HG03095 (cell line): Measurements from ENCODE around the gene CPLANE2.
"Not testable (repeated sequence)": the region's sequence is repeated elsewhere in the genome, so short reads cannot be mapped to it uniquely, and the experiment has no call there.

Experiments used
- ATAC-seq: cut with Tn5 transposase; IDR thresholded peaks from one replicate; pipeline ENCODE4 v1.9.1; 2021; ENCODE audit warnings: moderate library complexity; ENCODE audit not compliant: unreplicated experiment

CPLANE2 gene

GRCh38 chr1:16249596-16250241, 12.7 kb upstream of the CPLANE2 start:
- no peak for ATAC-seq

GRCh38 chr1:16248603-16249516, 11.9 kb upstream of the CPLANE2 start:
- no peak for ATAC-seq

GRCh38 chr1:16248007-16248436, 11.0 kb upstream of the CPLANE2 start:
- ATAC-seq, result no peak

DNA sequence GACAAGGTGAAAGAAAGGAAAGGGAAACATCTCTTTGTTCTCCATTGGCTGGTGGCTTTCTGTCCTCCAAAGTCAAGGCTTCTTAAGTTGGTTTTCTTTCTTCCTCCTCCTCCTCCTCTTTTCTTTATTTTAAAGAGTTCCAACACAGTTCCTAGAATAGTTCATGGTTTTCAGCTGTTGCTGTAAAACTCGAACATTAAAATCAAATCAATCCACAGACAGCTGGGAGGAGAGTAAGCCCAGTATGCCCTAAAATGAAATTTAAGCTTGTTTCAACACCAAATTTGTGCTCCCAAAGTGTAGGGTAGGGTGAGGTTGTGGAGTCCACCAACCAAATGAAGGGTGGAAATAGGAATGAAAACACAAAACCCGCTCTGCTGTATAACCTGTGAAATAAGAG, 10.5 kb upstream of the CPLANE2 start:
- no peak for ATAC-seq

- ATAC-seq, result no peak
These were observed 10.0 kb upstream of the CPLANE2 start for GRCh38 chr1:16246961-16247360.

DNA sequence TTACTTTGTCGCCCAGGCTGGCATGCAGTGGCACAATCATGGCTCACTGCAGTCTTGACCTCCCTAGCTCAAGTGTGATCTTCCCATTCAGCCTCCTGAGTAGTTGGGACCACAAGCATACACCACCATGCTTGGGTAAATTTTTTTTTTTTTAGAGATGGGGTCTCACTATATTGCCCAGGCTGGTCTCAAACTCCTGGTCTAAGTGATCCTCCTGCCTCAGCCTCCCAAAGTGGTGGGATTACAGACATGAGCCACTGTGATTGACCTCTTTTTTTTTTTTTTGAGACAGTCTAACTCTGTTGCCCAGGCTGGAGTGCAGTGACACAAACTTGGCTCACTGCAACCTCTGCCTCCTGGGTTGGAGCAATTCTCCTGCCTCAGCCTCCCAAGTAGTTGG, 9.3 kb upstream of the CPLANE2 start:
- ATAC-seq, result not testable (repeated sequence)

DNA sequence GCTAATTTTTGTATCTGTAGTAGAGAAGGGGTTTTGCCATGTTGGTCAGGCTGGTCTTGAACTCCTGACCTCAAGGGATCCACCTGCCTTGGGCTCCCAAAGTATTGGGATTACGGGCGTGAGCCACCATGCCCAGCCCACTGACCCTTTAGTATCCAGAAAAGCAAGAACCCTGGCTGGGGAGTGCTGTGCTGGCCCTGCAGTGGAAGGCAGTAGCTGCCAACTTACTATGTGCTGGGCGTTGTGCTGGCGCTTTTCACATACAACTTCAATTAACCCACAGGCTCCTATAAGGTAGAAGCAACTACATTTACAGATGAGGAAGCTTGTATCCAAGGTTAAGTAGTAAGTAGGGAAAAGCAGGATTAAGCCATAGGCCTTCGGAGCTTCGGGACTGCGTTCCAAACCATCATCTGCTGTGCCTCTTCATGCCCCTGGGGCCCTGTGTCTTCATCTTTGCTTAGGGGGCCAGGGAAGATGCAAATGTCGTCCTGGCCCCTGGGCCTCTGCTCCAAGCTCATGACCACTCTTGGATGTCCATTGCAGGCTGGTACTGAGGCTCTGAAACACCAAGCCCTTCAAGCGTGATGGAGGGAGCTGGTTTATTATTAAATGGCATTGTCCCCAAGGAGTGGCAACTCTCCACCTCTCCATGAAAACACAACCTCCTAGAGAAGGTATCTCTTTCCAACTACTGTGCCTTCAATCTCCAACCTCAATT, 8.7 kb upstream of the CPLANE2 start:
- ATAC-seq, result no peak

DNA sequence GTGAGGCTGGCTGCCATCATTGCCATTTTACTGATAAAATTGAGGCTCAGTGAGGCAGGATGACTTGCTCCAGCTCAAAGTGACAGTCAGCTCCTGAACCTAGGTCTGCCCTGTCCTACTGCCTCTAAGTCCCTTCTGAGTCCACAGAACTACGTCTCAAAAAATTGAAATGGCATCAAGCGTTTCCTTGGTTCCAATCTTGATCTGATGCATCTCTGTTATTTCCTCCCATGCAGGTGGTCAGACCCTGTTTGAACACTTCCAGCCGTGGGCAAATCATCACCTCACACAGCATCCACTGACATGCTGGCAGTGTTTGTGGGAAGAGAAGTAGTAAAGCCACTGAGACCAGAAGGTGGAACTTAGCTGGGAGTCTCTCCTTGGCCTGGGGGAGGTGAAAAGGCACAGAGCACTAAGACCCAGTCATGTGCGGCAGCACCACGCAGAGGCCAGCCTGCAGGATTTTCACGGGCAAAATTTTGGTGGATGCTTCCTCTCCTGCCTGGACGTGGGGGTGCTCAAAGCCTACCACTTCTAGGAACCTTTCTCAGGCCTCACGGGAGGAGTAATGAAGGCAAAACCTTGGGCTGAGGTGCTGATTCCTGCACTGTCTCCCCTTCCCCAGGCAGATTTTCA, 7.8 kb upstream of the CPLANE2 start:
- ATAC-seq, result no peak

DNA sequence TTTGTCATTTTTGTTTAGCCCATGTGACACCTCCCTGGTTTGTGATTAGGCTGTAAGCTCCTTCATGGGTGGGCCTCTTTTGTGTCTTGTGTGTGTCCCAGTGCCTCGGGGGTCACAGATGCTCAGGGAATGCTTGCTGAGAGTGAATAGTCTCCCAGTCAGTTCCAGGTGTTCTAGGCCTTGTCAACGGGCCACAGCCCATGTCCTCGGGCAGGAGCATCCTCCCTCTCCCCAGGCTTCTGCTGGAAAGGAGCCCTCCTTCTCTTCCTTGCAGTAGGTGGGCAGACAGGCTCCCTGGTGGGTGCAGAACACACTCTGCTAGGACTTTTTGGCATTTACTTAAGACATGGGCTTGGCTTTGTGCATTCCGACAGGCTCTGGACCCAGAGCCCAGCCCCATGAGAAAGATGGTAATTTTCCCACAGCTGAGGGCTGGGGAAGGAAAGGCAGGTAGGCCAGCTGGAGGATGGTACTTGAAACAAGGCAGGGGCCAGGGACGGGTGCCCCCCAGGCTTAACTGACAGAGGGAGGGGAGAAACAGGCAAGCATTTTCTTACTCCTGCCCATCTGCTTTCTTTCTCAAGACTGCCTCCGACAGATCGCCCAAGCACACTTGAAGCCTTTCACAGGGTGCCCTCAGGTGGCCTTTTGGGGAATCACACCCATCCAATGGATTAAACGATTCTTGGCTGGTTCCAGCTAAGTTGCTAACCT, 7.1 kb upstream of the CPLANE2 start:
- no peak for ATAC-seq

DNA sequence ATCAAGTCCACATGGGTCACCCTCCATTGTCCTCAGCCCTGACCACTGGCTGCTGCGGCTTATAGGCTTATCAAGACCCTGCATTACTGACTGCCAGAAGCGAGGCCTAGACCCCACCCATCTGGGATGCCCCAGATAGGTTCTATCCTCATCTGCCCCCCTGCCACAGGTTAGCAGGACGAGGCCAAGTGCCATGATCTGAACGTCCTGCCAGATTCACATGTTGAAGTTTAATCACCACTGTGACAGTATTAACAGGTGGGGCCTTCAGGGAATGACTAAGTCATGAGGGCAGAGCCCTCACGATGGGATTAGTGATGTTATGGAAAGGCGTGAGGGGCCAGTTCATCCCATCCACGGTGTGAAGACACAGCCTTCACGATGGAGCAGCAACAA, 6.2 kb upstream of the CPLANE2 start:
- no peak for ATAC-seq

DNA sequence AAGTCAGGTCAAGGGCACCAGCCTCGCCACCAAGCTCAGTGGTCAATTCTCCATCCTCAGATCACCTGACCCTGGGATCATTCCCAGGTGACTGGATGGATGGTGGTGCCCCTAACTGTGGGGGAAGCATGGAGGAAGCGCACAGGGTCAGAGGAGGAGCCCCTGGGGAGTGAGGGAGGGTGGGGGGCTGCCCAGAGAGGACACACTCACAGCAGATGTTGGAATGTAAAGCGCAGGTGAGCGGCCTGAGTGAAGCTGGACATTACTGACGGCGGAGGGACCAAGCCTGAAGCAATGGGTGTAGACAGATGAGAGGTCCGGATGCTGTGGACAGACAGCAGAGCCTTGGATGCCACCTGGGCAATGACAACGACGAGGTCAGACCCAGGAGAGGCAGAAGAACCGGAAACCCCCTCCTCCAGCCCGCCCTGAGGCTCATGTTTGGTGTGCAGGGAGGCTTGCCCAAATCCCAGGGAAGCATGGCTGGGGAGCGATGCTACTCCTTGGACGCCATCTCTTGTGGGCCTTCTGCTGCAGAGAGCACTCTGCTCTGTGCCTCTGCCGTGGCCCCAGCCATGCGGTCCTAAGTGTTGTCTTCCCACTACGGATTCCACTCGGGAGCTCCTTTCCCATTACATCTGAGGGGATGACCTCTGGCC, 5.7 kb upstream of the CPLANE2 start:
- no peak for ATAC-seq

GRCh38 chr1:16241221-16241708, 4.3 kb upstream of the CPLANE2 start:
- no peak for ATAC-seq

GRCh38 chr1:16239972-16240491, 3.0 kb upstream of the CPLANE2 start:
- ATAC-seq, result no peak

DNA sequence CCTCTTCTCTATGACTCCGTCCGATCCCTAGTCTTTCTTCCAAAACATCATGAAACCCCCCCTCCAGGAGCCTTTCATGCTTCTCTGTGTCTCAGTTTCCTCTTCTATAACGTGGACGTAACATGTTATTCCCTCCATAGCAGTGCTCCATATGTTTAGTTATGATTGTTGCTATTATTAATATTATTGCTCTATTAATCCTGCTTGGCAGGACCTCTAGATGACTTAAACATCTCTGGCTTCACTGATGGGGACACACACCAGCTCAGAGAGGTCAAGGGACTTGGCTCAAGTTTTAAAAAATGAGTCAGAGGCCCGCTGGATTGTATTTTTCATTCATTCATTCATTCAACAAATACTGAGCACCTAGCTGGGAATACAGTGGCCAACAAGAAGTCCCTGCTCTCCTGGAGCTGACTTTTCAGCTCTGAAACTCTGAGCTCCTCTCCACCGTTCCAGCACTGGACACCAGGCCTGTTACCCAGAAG, 404 bp upstream of the CPLANE2 start:
- ATAC-seq, result no peak

DNA sequence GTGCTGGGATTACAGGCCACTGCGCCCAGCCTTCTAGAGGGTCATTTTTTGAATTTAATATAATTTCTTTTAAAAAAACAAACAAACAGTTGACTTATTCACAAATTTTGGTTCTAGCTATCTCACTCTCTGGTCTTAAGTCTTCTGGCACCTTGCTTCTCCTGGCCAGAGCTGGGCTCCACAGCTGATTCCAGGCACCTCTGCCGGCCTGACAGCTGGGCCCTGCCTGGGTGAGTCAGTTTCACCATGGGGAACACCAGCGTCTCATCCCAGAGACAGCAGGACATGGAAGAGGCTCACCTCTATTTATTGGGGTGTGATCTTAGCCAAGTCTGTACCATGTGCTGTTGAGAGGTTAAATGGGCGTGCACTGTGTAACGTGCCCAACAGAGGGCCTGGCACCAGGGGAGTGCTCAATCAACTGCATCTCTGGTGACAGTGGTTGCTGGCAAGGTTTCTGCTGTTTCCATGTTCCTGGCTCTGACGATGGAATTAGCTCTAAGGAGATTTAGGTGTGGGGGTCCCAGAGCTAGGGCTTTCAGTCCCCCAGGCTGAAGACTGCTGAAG, 956 bp downstream of the CPLANE2 start:
- peak; percentile 29 for ATAC-seq

DNA sequence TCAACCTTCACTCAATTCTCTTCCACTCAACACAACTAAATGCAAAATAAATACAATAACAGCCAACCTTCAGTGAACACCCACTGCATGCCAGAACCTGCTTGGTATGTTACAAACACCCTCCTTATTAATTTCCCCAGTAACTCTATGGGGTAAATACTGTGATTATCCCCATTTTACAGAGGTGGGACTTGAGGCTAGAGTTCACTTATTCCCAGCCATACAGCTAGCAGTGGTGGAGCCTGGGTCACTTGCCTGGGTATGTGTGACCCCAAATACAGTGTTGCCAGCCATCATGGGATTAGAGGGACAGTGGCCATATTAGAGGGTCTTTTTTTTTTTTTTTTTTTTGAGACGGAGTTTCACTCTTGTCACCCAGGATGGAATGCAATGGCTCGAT, 1.6 kb downstream of the CPLANE2 start:
- ATAC-seq, result no peak

DNA sequence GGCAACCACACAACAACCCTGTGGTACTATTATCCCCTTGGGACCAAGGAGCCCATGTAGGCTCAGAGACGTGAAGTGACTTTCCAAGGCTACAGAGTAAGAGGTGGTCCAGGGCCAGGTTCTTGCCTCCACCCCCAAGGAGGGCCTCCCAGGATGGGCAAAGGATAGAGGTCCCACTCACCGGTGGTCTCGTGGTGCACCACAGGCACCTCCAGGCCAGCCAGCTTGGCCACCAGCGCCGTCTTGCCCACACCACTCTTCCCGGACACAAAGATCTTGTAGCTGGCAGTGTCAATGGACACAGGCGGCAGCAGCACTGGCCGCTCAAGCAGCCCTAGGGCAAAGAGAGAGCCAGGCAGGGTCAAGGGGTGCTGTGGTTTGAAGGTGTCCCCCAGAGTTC, 3.6 kb downstream of the CPLANE2 start:
- ATAC-seq, result no peak

GRCh38 chr1:16232316-16232710, 4.7 kb downstream of the CPLANE2 start:
- no peak for ATAC-seq
